Esophagus muscularis mucosa (tissue), 4 donors: Measurements from ENCODE around the gene SAMD14. TPM values are rescaled to one million over a fixed set of nuclear protein-coding genes. Genes with fewer than 3 reads are reported as not detected.

Experiments
- DNase-seq: peaks from one replicate; pipeline ENCODE4 v3.0.0-alpha.2; 2017; ENCODE audit errors: extremely low spot score
- H3K27ac ChIP-seq, 4 donors: fragments of 200-600 bp; sonication (generic); replicated peaks in 1 of 4; 1 replicate in 3 of 4; 2 replicates in 1 of 4; pipeline ENCODE4 v1.5.1; 2016 to 2019; ENCODE audit warnings: mild to moderate bottlenecking in 1 of 4
- H3K27me3 ChIP-seq, 4 donors: fragments of 200-600 bp; sonication (generic); one replicate each; pipeline versions ENCODE4 v1.5.1 to v1.6.0; 2016 to 2019
- H3K36me3 ChIP-seq, 4 donors: fragments of 200-600 bp; sonication (generic); one replicate each; pipeline ENCODE4 v1.5.1; 2016 to 2019
- H3K4me1 ChIP-seq, 4 donors: fragments of 200-600 bp; sonication (generic); one replicate each; pipeline ENCODE4 v1.5.1; 2016 to 2019
- H3K4me3 ChIP-seq, 4 donors: fragments of 200-600 bp; sonication (generic); 1 replicate in 2 of 4; 2 replicates in 2 of 4; pipeline ENCODE4 v1.5.1; 2016 to 2019; ENCODE audit warnings: mild to moderate bottlenecking in 4 of 4, moderate library complexity in 1 of 4
- H3K9me3 ChIP-seq, 4 donors: fragments of 200-600 bp; sonication (generic); 1 replicate in 3 of 4; 2 replicates in 1 of 4; pipeline ENCODE4 v1.5.1; 2016 to 2019
- EP300 ChIP-seq: sonication (generic); formaldehyde crosslinking; IDR thresholded peaks from one replicate; pipeline ENCODE4 v1.6.1; 2017; ENCODE audit warnings: antibody characterized with exemption
- POLR2A ChIP-seq: fragments of 450-650 bp; IDR thresholded peaks from one replicate; pipeline ENCODE4 v1.6.1; 2017; ENCODE audit warnings: antibody characterized with exemption, moderate library complexity, mild to moderate bottlenecking, low read depth
- POLR2AphosphoS5 ChIP-seq, 2 donors: sonication (generic); formaldehyde crosslinking; IDR thresholded peaks; one replicate each; pipeline ENCODE4 v1.6.1; 2017; ENCODE audit warnings: antibody characterized with exemption in 2 of 2
- WGBS: methylation state at CpG from one replicate; pipeline ENCODE4 v1.1.5; 2018; 5-methylcytosine and 5-hydroxymethylcytosine counted together
- intact Hi-C: fragments of 100-400 bp; cut with DNase I; formaldehyde crosslinking; loops from one replicate; pipeline ENCODE4 v1.15.1; 2023
- total RNA-seq, 4 donors: library from RNA; depleted of rRNA; stranded (reverse); fragments of >200 nt; gene quantifications; one replicate each; pipeline versions ENCODE4 v1.1.0 to v1.2.1, GENCODE V29; 2016
- TF ChIP-seq, protein P1 (sequence below), 3 experiments: fragments of 200-600 bp in 2 of 3; fragments of 450-650 bp in 1 of 3; sonication (generic) in 2 of 3; IDR thresholded peaks; one replicate each; pipeline ENCODE4 v1.5.1; 2017 to 2019; ENCODE audit warnings: antibody characterized with exemption in 3 of 3, mild to moderate bottlenecking in 2 of 3, moderate library complexity in 1 of 3

SAMD14 gene
- total RNA-seq, 4 donors from 2014 or later: 0.98 to 1.8 (median 1.5) TPM

DNA sequence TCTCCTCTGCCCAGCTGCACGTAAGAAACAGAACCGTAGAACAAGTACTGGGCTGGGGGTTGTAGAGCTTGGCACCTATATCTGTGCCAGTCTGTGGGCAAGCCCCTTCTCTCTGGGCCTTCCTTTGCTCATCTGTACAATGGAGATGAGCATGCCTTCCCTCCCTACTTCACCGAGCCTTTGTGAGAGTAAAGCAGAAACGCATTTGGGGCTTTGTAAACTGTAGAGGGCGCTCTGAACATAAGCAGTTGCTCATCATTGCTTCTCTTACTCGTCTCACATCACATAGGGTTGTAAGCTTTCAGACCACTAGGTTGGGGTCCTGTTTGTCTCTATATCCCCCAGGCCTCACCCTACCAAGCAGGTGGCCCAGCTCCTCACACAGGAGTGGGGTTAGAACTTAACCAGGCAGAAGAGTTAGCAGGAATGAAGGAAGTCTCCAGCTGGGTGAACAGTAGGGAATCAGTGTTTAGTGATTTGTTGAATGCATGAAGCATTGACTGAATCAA, 15.1 kb downstream of the SAMD14 start:
- H3K27me3 ChIP-seq: peaks cover 0 to 5% (median 0%) of the 10 kb centered on the region in 4 donors
- DNase-seq: no peak
- no peaks in the 10 kb centered on the region for H3K9me3 ChIP-seq
- H3K4me1 ChIP-seq: peaks cover 39 to 62% (median 51%) of the 10 kb centered on the region in 4 donors
- WGBS: 27% methylated on average over 6 of the region's 6 CpGs
- H3K36me3 ChIP-seq: peaks cover 6 to 10% (median 8%) of the 10 kb centered on the region in 4 donors
- H3K27ac ChIP-seq: no peak overlapping the region
- TF ChIP-seq, protein P1, sequence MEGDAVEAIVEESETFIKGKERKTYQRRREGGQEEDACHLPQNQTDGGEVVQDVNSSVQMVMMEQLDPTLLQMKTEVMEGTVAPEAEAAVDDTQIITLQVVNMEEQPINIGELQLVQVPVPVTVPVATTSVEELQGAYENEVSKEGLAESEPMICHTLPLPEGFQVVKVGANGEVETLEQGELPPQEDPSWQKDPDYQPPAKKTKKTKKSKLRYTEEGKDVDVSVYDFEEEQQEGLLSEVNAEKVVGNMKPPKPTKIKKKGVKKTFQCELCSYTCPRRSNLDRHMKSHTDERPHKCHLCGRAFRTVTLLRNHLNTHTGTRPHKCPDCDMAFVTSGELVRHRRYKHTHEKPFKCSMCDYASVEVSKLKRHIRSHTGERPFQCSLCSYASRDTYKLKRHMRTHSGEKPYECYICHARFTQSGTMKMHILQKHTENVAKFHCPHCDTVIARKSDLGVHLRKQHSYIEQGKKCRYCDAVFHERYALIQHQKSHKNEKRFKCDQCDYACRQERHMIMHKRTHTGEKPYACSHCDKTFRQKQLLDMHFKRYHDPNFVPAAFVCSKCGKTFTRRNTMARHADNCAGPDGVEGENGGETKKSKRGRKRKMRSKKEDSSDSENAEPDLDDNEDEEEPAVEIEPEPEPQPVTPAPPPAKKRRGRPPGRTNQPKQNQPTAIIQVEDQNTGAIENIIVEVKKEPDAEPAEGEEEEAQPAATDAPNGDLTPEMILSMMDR (IDR thresholded peaks at IDR 0.05): peak; percentile 35 to 61 (median 48)
- TF ChIP-seq EP300: no peak
- no peak overlapping the region for H3K4me3 ChIP-seq
- intact Hi-C loops: loop anchor here (5.0 kb wide), 1 partner anchor 32 kb away; no protein-coding TSS in a partner anchor

DNA sequence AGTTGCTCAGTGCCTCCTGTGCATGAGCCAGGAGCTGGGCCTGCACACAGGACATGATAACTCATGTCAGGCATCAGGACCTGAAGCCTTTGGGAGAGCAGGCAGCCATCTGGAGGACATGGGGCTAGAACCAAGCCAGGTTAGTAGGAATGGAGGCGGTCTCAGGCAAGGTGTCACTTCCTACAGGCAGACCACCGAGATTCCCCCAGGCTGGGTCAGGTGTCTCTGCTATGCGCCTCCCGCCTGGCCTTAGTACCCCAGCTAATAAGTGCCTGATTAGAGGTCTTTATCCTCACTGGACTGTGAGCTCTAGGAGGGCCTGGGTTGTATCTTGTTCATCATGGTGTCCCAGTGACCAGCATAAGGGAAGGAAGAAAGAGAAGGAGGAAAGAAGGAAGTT, 15.6 kb downstream of the SAMD14 start:
- WGBS: 80% methylated on average over 3 of the region's 4 CpGs
- peaks cover 39 to 62% (median 51%) of the 10 kb centered on the region in 4 donors for H3K4me1 ChIP-seq
- intact Hi-C loops: loop anchor here (5.0 kb wide), 1 partner anchor 33 kb away; no protein-coding TSS in a partner anchor
- no peaks in the 10 kb centered on the region for H3K9me3 ChIP-seq
- H3K36me3 ChIP-seq: peaks cover 11 to 15% (median 13%) of the 10 kb centered on the region in 4 donors
- peaks cover 0 to 5% (median 0%) of the 10 kb centered on the region in 4 donors for H3K27me3 ChIP-seq
- TF ChIP-seq POLR2A (no peak), EP300 (no peak), POLR2AphosphoS5 (IDR thresholded peaks at IDR 0.05) (no peak)
- TF ChIP-seq, protein P1 (IDR thresholded peaks at IDR 0.05): no peak
- H3K4me3 ChIP-seq: no peak overlapping the region
- no peak overlapping the region for H3K27ac ChIP-seq
- no peak for DNase-seq

DNA sequence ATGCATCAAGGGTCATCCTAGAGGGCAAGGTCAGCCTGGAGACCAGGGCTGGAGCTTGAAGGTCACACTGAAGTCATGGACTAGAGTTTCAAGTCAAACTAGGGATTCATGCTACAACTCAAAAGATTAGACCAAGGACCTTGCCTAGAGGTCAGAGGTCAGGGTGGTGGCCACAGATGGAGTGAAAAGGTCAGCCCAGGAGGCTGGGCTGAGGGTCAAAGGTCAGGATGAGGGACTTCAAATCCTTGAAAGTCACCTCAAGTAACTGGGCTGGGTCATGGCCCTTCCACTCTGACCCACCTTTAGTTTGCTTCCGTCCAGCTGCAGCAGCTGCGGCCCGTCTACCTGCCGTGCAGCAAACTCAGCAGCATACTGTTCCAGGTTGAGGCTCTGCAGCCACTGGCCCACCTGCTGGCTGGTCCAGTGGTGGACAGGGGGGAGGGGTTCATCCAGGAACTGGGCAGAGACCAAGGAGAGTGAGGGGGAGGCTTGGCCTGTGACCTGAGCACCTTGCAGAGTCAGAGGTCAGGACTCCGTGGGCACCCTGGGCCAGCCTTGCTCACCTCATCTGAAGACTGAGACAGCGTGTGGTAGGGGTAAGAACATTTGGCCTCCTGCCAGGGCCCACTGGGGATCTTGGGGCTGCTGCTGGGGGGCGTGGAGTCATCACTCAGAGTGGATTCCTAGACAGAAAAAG, 16.2 kb downstream of the SAMD14 start:
- no peak for TF ChIP-seq POLR2AphosphoS5 (IDR thresholded peaks at IDR 0.05)
- no peak for TF ChIP-seq EP300
- TF ChIP-seq, protein P1 (IDR thresholded peaks at IDR 0.05): no peak
- TF ChIP-seq POLR2A: no peak
- Histone ChIP-seq H3K4me1 (peaks cover 39 to 62% (median 51%) of the 10 kb centered on the region in 4 donors), H3K27me3 (peaks cover 0 to 5% (median 0%) of the 10 kb centered on the region in 4 donors), H3K4me3 (no peak overlapping the region), H3K27ac (peak overlapping the region in 3 of 4 donors; percentile 78 to 87 (median 80)), H3K36me3 (peaks cover 14 to 22% (median 19%) of the 10 kb centered on the region in 4 donors), H3K9me3 (no peaks in the 10 kb centered on the region)
- DNase-seq: no peak
- intact Hi-C loops: loop anchor here (5.0 kb wide), 1 partner anchor 34 kb away; no protein-coding TSS in a partner anchor
- 91% methylated on average over 4 of the region's 7 CpGs for WGBS

DNA sequence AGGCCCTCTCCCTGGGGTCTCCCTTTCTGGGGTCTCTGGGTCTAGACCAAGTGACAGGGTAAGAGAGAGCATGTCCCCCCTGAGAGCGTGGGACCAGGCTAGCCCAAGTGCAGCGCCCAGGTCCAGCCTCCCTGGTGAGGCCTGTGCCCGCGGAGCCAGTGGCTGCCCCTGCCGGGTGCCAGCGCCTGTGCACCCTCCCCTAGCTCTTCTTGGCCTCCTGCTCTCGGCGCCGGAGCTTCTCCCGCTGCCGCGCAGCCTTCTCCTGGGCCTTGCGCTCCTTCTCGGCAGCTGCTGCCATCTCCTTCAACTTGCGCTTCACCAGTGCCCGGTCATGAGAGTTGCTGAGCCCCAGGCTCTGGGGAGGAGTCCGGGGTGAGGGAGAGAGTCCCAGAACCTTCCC, 17.3 kb downstream of the SAMD14 start:
- intact Hi-C loops: loop anchor here (5.0 kb wide), 1 partner anchor 35 kb away; no protein-coding TSS in a partner anchor
- peaks cover 0 to 5% (median 0%) of the 10 kb centered on the region in 4 donors for H3K27me3 ChIP-seq
- no peak for DNase-seq
- H3K4me1 ChIP-seq: peaks cover 36 to 54% (median 44%) of the 10 kb centered on the region in 4 donors
- no CpG with 5 or more reads among the region's 17 CpGs for WGBS
- TF ChIP-seq POLR2AphosphoS5 (IDR thresholded peaks at IDR 0.05) (no peak), EP300 (no peak), POLR2A (no peak)
- TF ChIP-seq, protein P1 (IDR thresholded peaks at IDR 0.05): no peak
- no peak overlapping the region for H3K4me3 ChIP-seq
- peaks cover 20 to 32% (median 30%) of the 10 kb centered on the region in 4 donors for H3K36me3 ChIP-seq
- H3K9me3 ChIP-seq: no peaks in the 10 kb centered on the region
- H3K27ac ChIP-seq: peak overlapping the region; percentile 78 to 87 (median 80)
